ENCODE results near the gene CYP4F3. TPM values are rescaled to one million over a fixed set of nuclear protein-coding genes. Genes with fewer than 3 reads are reported as not detected.

The CYP4F3 gene
- total RNA-seq, 1 experiment from 2014 or later: 0.10 TPM

GRCh38 chr19:15644066-15644741, 3.5 kb downstream of the CYP4F3 start:
- no TSS peak for BruUV-seq (replicated peaks)
- in situ Hi-C loops (cut with HindIII; ENCODE audit: low pct_unique_long_range_greater_than_20kb, low sequenced_read_pairs) (no loop called here), intact Hi-C loops (cut with micrococcal nuclease; ENCODE audit: unreplicated experiment) (no loop called here)
- Histone ChIP-seq H3K4me1 (ENCODE audit: control insufficient read depth, insufficient read depth, low read length) (no peaks in the 10 kb centered on the region), H3K4me3 (ENCODE audit: low read depth in 2 of 2, low read length in 2 of 2) (no peak overlapping the region), H3K9me3 (ENCODE audit: control insufficient read depth, insufficient read depth, low read depth, low read length) (no peaks in the 10 kb centered on the region), H3K27me3 (ENCODE audit: control insufficient read depth, insufficient read depth, low read length) (no peaks in the 10 kb centered on the region), H3K36me3 (ENCODE audit: control insufficient read depth, insufficient read depth, low read length) (no peaks in the 10 kb centered on the region), H3K27ac (ENCODE audit: low read length) (no peak overlapping the region)
- ChIA-PET POLR2A (interaction anchor here (0.6 kb wide), 1 partner anchor 238 kb away, joined by 4 read pairs; no protein-coding TSS in a partner anchor), CTCF (no interaction called here)
- DNase-seq (ENCODE audit: low read depth, low spot score) (no peak), ATAC-seq (no peak)
- TF ChIP-seq TCF7L2 (IDR thresholded peaks at IDR 0.05; ENCODE audit: low read depth, low read length) (no peak), POLR2AphosphoS5 (IDR thresholded peaks at IDR 0.05; ENCODE audit: low read depth, low read length) (no peak), CTCF (IDR thresholded peaks at IDR 0.05) (no peak), SIN3A (IDR thresholded peaks at IDR 0.05; ENCODE audit: borderline replicate concordance, insufficient read depth, low read depth, low read length) (no peak), REST (IDR thresholded peaks at IDR 0.05; ENCODE audit: insufficient read depth in 1 of 2, low read depth in 2 of 2, low read length in 1 of 2) (no peak)

- Histone ChIP-seq H3K4me1 (ENCODE audit: control insufficient read depth, insufficient read depth, low read length) (no peaks in the 10 kb centered on the region), H3K36me3 (ENCODE audit: control insufficient read depth, insufficient read depth, low read length) (no peaks in the 10 kb centered on the region), H3K9me3 (ENCODE audit: control insufficient read depth, insufficient read depth, low read depth, low read length) (no peaks in the 10 kb centered on the region), H3K4me3 (ENCODE audit: low read depth in 2 of 2, low read length in 2 of 2) (no peak overlapping the region), H3K27me3 (ENCODE audit: control insufficient read depth, insufficient read depth, low read length) (no peaks in the 10 kb centered on the region), H3K27ac (ENCODE audit: low read length) (no peak overlapping the region)
- ATAC-seq (no peak), DNase-seq (ENCODE audit: low read depth, low spot score) (no peak)
- no peak for TF ChIP-seq CTCF (IDR thresholded peaks at IDR 0.05)
- no peak for TF ChIP-seq POLR2AphosphoS5 (IDR thresholded peaks at IDR 0.05; ENCODE audit: low read depth, low read length)
- TF ChIP-seq SIN3A (IDR thresholded peaks at IDR 0.05; ENCODE audit: borderline replicate concordance, insufficient read depth, low read depth, low read length): no peak
- TF ChIP-seq TCF7L2 (IDR thresholded peaks at IDR 0.05; ENCODE audit: low read depth, low read length): no peak
- TF ChIP-seq REST (IDR thresholded peaks at IDR 0.05; ENCODE audit: insufficient read depth in 1 of 2, low read depth in 2 of 2, low read length in 1 of 2): no peak
- ChIA-PET POLR2A (no interaction called here), CTCF (no interaction called here)
- no TSS peak for BruUV-seq (replicated peaks)
- in situ Hi-C loops (cut with HindIII; ENCODE audit: low pct_unique_long_range_greater_than_20kb, low sequenced_read_pairs) (no loop called here), intact Hi-C loops (cut with micrococcal nuclease; ENCODE audit: unreplicated experiment) (no loop called here)
These were observed 4.1 kb downstream of the CYP4F3 start for GRCh38 chr19:15644816-15645215.

Data from Panc1 (cell line).